NCI-H2227 (cell line): Measurements from ENCODE around the gene SFI1.
"Not testable (repeated sequence)": the region's sequence is repeated elsewhere in the genome, so short reads cannot be mapped to it uniquely, and the experiment has no call there.

Experiments used
- DNase-seq: peaks from one replicate; lab custom pipeline; 2025; ENCODE audit not compliant: unreplicated experiment; lab: John Stamatoyannopoulos, UW

The SFI1 gene

GRCh38 chr22:31496007-31496734 is at the start of gene SFI1:
Gene SFI1 (plus strand): TSS chr22:31496536. CDS start chr22:31508285, 11,749 bp downstream.
- DNase-seq = peak; percentile 93

GRCh38 chr22:31446767-31447166 is 49.6 kb upstream of the SFI1 start:
- DNase-seq = no peak

GRCh38 chr22:31447337-31447736 is 49.0 kb upstream of the SFI1 start:
- no peak for DNase-seq

GRCh38 chr22:31448382-31448781 is 48.0 kb upstream of the SFI1 start:
- no peak for DNase-seq

GRCh38 chr22:31449506-31449905 is 46.8 kb upstream of the SFI1 start:
- no peak for DNase-seq

- DNase-seq = peak; percentile 22
Measured at GRCh38 chr22:31451709-31452571, 44.4 kb upstream of the SFI1 start.

- DNase-seq = no peak
Measured at GRCh38 chr22:31461699-31462098, 34.6 kb upstream of the SFI1 start.

- no peak for DNase-seq
Measured at GRCh38 chr22:31465307-31465706, 31.0 kb upstream of the SFI1 start.

- no peak for DNase-seq
Measured at GRCh38 chr22:31474743-31475142, 21.6 kb upstream of the SFI1 start.

GRCh38 chr22:31475800-31476199 is 20.5 kb upstream of the SFI1 start:
- no peak for DNase-seq

GRCh38 chr22:31477329-31477728 is 19.0 kb upstream of the SFI1 start:
- no peak for DNase-seq

GRCh38 chr22:31481129-31481528 is 15.2 kb upstream of the SFI1 start:
- no peak for DNase-seq

- DNase-seq = not testable (repeated sequence)
Measured at GRCh38 chr22:31482470-31482869, 13.9 kb upstream of the SFI1 start.

GRCh38 chr22:31486369-31486768 is 10.0 kb upstream of the SFI1 start:
- not testable (repeated sequence) for DNase-seq

GRCh38 chr22:31486951-31487350 is 9.4 kb upstream of the SFI1 start:
- no peak for DNase-seq

GRCh38 chr22:31488346-31488883 is 7.9 kb upstream of the SFI1 start:
- DNase-seq = no peak

- peak; percentile 42 for DNase-seq
Measured at GRCh38 chr22:31488988-31489617, 7.2 kb upstream of the SFI1 start.

GRCh38 chr22:31489632-31490495 is 6.5 kb upstream of the SFI1 start, which contains the start of gene EIF4ENIF1:
Gene EIF4ENIF1 (minus strand): TSS chr22:31489842. CDS start chr22:31488718, 1,124 bp downstream.
- peak; percentile 86 for DNase-seq

GRCh38 chr22:31490496-31490925 is 5.8 kb upstream of the SFI1 start:
- peak; percentile 31 for DNase-seq

- peak; percentile 4 for DNase-seq
Measured at GRCh38 chr22:31491218-31491962, 4.9 kb upstream of the SFI1 start.
